ENCODE results near the gene FANCM.

The FANCM gene

GRCh38 chr14:45242706-45243105, 107.0 kb downstream of the FANCM start:
- no peak for DNase-seq (ENCODE audit: low read depth)

DNA sequence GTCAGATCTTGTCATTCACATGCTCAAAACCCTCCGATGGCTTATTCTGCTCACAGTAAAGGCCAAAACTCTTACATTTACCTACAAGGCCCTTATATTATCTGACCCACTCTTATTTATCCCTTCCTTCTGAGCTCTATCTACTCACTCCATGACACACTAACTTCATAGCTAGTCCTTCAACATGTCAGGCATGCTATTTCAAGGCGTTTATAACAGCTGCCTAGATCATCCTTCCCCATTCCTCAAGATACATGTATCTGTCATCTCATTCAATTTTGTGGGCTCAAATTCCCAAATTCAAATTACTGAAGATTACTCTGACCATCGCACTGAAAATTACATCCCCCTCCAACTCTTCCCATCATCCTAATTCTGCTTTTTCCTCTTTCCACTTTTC, 110.4 kb downstream of the FANCM start:
- no peak for DNase-seq (ENCODE audit: low read depth)

DNA sequence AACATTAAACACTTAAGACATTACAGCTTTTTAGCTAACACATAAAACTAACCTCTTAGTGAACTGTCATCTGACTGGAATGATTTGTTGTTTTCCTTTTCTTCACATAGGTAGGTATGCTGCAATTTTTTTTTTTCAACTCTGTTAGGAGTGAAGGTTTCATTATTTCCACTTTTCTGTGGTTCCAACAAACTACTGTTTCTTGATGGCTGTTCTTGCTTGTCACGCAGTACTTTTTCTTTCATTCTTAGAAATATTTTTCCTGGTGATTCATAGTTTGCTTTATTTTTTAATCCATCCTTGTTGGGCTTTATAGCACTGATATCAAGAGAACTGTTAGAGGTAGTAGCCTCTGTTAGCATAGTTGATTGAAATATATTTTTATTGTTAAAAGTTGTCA, 111.0 kb downstream of the FANCM start:
- DNase-seq (ENCODE audit: low read depth) = no peak

DNA sequence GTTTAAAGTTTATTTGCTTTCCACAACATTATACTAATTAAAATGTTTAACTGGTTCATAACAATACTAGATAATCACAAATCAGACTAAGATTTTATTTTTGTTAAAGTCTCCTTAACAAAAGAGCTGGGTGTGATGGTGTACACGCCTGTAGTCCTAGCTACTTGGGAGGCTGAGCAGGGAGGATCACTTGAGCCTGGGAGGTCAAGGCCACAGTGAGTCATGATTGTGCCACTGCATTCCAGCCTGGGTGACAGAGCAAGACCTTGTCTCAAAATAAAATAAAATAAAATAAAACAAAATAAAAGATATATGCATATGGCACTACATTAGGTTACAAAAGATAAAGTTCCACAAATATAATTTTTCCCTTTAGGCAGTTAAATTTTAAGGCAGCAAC, 111.7 kb downstream of the FANCM start:
- no peak for DNase-seq (ENCODE audit: low read depth)

GRCh38 chr14:45249856-45250575, 114.3 kb downstream of the FANCM start:
- DNase-seq (ENCODE audit: low read depth) = peak; percentile 46

All from stromal cell of bone marrow (primary cell).